HCT116 (cell line): Measurements from ENCODE around the gene PRR16. TPM values are rescaled to one million over a fixed set of nuclear protein-coding genes. Genes with fewer than 3 reads are reported as not detected.
A peak's percentile ranks its signal among the peaks of the same experiment; 100 is the strongest.

Experiments
- ATAC-seq: fragments of 200-7000 bp; cut with Tn5 transposase; 2 replicates; pipeline ENCODE4 v1.9.1; 2020; ENCODE audit warnings: mild to moderate bottlenecking, moderate library complexity
- BruUV-seq: library from RNA; stranded (reverse); fragments of 400-500 nt; replicated peaks from 2 replicates; lab custom pipeline; 2021; lab: Mats Ljungman, UMichigan
- CTCF ChIA-PET: fragments of 300-600 bp; sonication (Branson Sonifier 250); formaldehyde crosslinking; loops from one replicate; lab custom pipeline; 2021; ENCODE audit warnings: antibody characterized with exemption; lab: Charles Lee
- POLR2A ChIA-PET: fragments of 300-600, 350-600 bp; sonication (Branson Sonifier 250); formaldehyde crosslinking; loops from one replicate; lab custom pipeline; 2021; ENCODE audit warnings: antibody characterized with exemption; lab: Charles Lee
- RAD21 ChIA-PET, 2 experiments: fragments of 300-600 bp; sonication (Branson Sonifier 250); formaldehyde crosslinking; loops; one replicate each; lab custom pipeline; 2023; ENCODE audit warnings: low total read pairs in 2 of 2; ENCODE audit not compliant: uncharacterized antibody in 2 of 2, unreplicated experiment in 2 of 2, low non-redundant PET in 1 of 2; lab: Charles Lee
- DNase-seq: peaks from one replicate; pipeline ENCODE4 v3.0.0-alpha.2; 2010; ENCODE audit warnings: low read depth, low spot score
- H2AFZ ChIP-seq: fragments of 200-600 bp; shearing (Covaris generic), sonication (generic); 2 replicates; pipeline ENCODE4 v1.6.1; 2017; ENCODE audit warnings: low read depth, mixed run types, mixed read lengths, antibody characterized with exemption, low read length; ENCODE audit not compliant: poor library complexity, severe bottlenecking
- H3K27ac ChIP-seq: 2 replicates; pipeline ENCODE4 v1.5.1; 2012; ENCODE audit warnings: low read depth, low read length
- H3K27me3 ChIP-seq: fragments of 200-600 bp; sonication (generic); 2 replicates; pipeline ENCODE4 v1.6.1; 2016; ENCODE audit warnings: mixed run types, low read length, mixed read lengths; ENCODE audit not compliant: insufficient read depth
- H3K36me3 ChIP-seq, 2 experiments: fragments of 200-500 bp in 1 of 2; fragments of 200-600 bp in 1 of 2; sonication (Bioruptor generic) in 1 of 2; sonication (generic) in 1 of 2; 2 replicates each; pipeline versions ENCODE4 v1.5.1 to v1.6.1; 2014 to 2016; ENCODE audit warnings: low read length in 2 of 2, inconsistent platforms in 1 of 2, mixed read lengths in 1 of 2, mixed run types in 1 of 2; ENCODE audit not compliant: insufficient read depth in 2 of 2, control insufficient read depth in 1 of 2
- H3K4me1 ChIP-seq, 2 experiments: fragments of 200-600 bp in 1 of 2; sonication (generic) in 1 of 2; 2 replicates each; pipeline versions ENCODE4 v1.5.1 to v1.6.1; 2012 to 2017; ENCODE audit warnings: low read length in 2 of 2, inconsistent platforms in 1 of 2, mild to moderate bottlenecking in 1 of 2, mixed read lengths in 1 of 2, mixed run types in 1 of 2, moderate library complexity in 1 of 2; ENCODE audit not compliant: insufficient read depth in 2 of 2, control insufficient read depth in 1 of 2
- H3K4me2 ChIP-seq: fragments of 200-600 bp; sonication (generic); 2 replicates; pipeline ENCODE4 v1.6.1; 2017; ENCODE audit warnings: mixed run types, low read length, mixed read lengths
- H3K4me3 ChIP-seq, 2 experiments: fragments of 200-600 bp in 1 of 2; sonication (generic) in 1 of 2; replicated peaks in 1 of 2; 2 replicates each; pipeline ENCODE4 v1.5.1; 2011 to 2016; ENCODE audit warnings: low read length in 2 of 2, control low read depth in 1 of 2, low read depth in 1 of 2, mild to moderate bottlenecking in 1 of 2, mixed read lengths in 1 of 2, mixed run types in 1 of 2
- H3K79me2 ChIP-seq: fragments of 200-600 bp; sonication (generic); 2 replicates; pipeline ENCODE4 v1.6.1; 2017; ENCODE audit warnings: mild to moderate bottlenecking, mixed run types, low read length, moderate library complexity, mixed read lengths; ENCODE audit not compliant: insufficient read depth
- H3K9ac ChIP-seq: fragments of 200-600 bp; sonication (generic); 2 replicates; pipeline ENCODE4 v1.6.1; 2016; ENCODE audit warnings: low read length, mixed read lengths
- H3K9me2 ChIP-seq: fragments of 200-600 bp; sonication (generic), shearing (Covaris generic); 2 replicates; pipeline ENCODE4 v1.6.1; 2017; ENCODE audit warnings: mixed run types, mild to moderate bottlenecking, moderate library complexity; ENCODE audit not compliant: insufficient read depth
- H3K9me3 ChIP-seq, 2 experiments: fragments of 200-500 bp in 1 of 2; fragments of 200-600 bp in 1 of 2; sonication (Bioruptor generic) in 1 of 2; sonication (generic) in 1 of 2; 2 replicates each; pipeline ENCODE4 v1.6.1; 2014 to 2017; ENCODE audit warnings: low read length in 2 of 2, mixed read lengths in 2 of 2, inconsistent platforms in 1 of 2, low read depth in 1 of 2, mild to moderate bottlenecking in 1 of 2, mixed run types in 1 of 2, moderate library complexity in 1 of 2; ENCODE audit not compliant: control insufficient read depth in 1 of 2, insufficient read depth in 1 of 2
- H4K20me1 ChIP-seq: fragments of 200-600 bp; sonication (generic), shearing (Covaris generic); 2 replicates; pipeline ENCODE4 v1.6.1; 2017; ENCODE audit warnings: mixed run types, mild to moderate bottlenecking, moderate library complexity; ENCODE audit not compliant: insufficient read depth
- CBX3 ChIP-seq: IDR thresholded peaks from 2 replicates; pipeline ENCODE4 v1.6.1; 2012; ENCODE audit warnings: low read depth
- CTCF ChIP-seq, 3 experiments: fragments of 200-600 bp in 1 of 3; sonication (generic) in 1 of 3; IDR thresholded peaks in 2 of 3; conservative IDR thresholded peaks in 1 of 3; 2 replicates each; pipeline ENCODE4 v1.5.1; 2012 to 2017; ENCODE audit warnings: low read depth in 2 of 3, low read length in 2 of 3, antibody characterized with exemption in 1 of 3, borderline replicate concordance in 1 of 3, control low read depth in 1 of 3, mild to moderate bottlenecking in 1 of 3, mixed read lengths in 1 of 3, mixed run types in 1 of 3, moderate library complexity in 1 of 3; ENCODE audit not compliant: insufficient read depth in 1 of 3
- EGR1 ChIP-seq: IDR thresholded peaks from 2 replicates; pipeline ENCODE4 v1.6.1; 2012; ENCODE audit warnings: low read depth
- ELF1 ChIP-seq: IDR thresholded peaks from 2 replicates; pipeline ENCODE4 v1.6.1; 2012; ENCODE audit warnings: low read depth, borderline replicate concordance
- EZH2 ChIP-seq: fragments of 200-600 bp; sonication (generic); IDR thresholded peaks from 2 replicates; pipeline ENCODE4 v1.6.1; 2017; ENCODE audit warnings: antibody characterized with exemption, mixed run types
- JUND ChIP-seq: IDR thresholded peaks from 2 replicates; pipeline ENCODE4 v1.6.1; 2012
- POLR2AphosphoS5 ChIP-seq: IDR thresholded peaks from 2 replicates; pipeline ENCODE4 v1.6.1; 2011; ENCODE audit warnings: mild to moderate bottlenecking, low read depth, low read length, moderate library complexity
- RAD21 ChIP-seq: IDR thresholded peaks from 2 replicates; pipeline ENCODE4 v1.6.1; 2012; ENCODE audit warnings: low read depth, mild to moderate bottlenecking
- SRF ChIP-seq: IDR thresholded peaks from 2 replicates; pipeline ENCODE4 v1.6.1; 2012; ENCODE audit warnings: low read depth
- YY1 ChIP-seq: IDR thresholded peaks from 2 replicates; pipeline ENCODE4 v1.6.1; 2011; ENCODE audit warnings: low read length, low read depth, moderate library complexity, mild to moderate bottlenecking; ENCODE audit not compliant: insufficient replicate concordance; ENCODE audit errors: extremely low read depth
- intact Hi-C: fragments of 100-400 bp; cut with micrococcal nuclease; formaldehyde crosslinking; loops from 2 replicates; pipeline ENCODE4 v1.10.0; 2022
- total RNA-seq: library from RNA; stranded (reverse); gene quantifications from one replicate; pipeline ENCODE4 v1.2.1, GENCODE V29; 2021; ENCODE audit not compliant: unreplicated experiment
- TF ChIP-seq, protein P1 (sequence below): IDR thresholded peaks from 2 replicates; pipeline ENCODE4 v1.6.1; 2011; ENCODE audit warnings: mild to moderate bottlenecking, low read length, moderate library complexity; ENCODE audit not compliant: insufficient replicate concordance; ENCODE audit errors: extremely low read depth

Gene PRR16
- total RNA-seq, 1 experiment from 2014 or later = 0.42 TPM

DNA sequence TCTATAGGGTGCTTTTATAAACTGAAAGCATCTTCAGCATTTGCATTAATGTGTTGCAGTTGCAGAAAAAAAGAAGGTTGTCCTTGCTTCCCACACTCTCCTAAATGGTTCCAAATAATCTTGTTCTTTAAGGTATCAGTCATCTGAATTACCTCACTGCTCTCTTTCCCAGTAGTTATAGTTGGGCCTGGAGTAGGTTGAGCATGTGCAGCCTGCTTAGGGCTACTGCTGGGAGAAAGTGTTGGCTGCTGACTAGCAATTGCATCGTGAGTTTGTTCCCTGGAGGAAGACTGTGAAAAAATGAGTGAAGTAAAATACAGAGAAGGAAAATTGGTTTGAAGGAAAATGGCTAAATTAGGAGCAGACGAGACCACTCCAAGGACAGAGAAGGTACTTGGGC is 74.5 kb downstream of the PRR16 start:
- Histone ChIP-seq H3K4me3 (no peak overlapping the region), H3K79me2 (no peaks in the 10 kb centered on the region), H3K36me3 (no peaks in the 10 kb centered on the region), H3K9me3 (no peaks in the 10 kb centered on the region), H3K9ac (no peak overlapping the region), H3K27me3 (no peaks in the 10 kb centered on the region), H2AFZ (peak overlapping the region; percentile 2), H3K4me2 (no peak overlapping the region), H3K27ac (no peak overlapping the region), H4K20me1 (no peaks in the 10 kb centered on the region), H3K4me1 (peaks cover 0 to 6% of the 10 kb centered on the region in 2 experiments; a peak in 2 of 4 replicates), H3K9me2 (no peaks in the 10 kb centered on the region)
- ChIA-PET POLR2A (no interaction called here), RAD21 (no interaction called here), CTCF (no interaction called here)
- ATAC-seq (no peak), DNase-seq (no peak)
- TF ChIP-seq JUND (no peak), EZH2 (no peak), ELF1 (no peak), POLR2AphosphoS5 (no peak), CTCF (IDR thresholded peaks at IDR 0.05 in 2 of 3, conservative IDR thresholded peaks at IDR 0.05 in 1 of 3; ENCODE audit: borderline replicate concordance in 1 of 3, insufficient read depth in 1 of 3, low read depth in 2 of 3, low read length in 2 of 3) (no peak), EGR1 (no peak), RAD21 (no peak), CBX3 (no peak), YY1 (no peak), SRF (no peak)
- TF ChIP-seq, protein P1, sequence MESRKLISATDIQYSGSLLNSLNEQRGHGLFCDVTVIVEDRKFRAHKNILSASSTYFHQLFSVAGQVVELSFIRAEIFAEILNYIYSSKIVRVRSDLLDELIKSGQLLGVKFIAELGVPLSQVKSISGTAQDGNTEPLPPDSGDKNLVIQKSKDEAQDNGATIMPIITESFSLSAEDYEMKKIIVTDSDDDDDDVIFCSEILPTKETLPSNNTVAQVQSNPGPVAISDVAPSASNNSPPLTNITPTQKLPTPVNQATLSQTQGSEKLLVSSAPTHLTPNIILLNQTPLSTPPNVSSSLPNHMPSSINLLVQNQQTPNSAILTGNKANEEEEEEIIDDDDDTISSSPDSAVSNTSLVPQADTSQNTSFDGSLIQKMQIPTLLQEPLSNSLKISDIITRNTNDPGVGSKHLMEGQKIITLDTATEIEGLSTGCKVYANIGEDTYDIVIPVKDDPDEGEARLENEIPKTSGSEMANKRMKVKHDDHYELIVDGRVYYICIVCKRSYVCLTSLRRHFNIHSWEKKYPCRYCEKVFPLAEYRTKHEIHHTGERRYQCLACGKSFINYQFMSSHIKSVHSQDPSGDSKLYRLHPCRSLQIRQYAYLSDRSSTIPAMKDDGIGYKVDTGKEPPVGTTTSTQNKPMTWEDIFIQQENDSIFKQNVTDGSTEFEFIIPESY = no peak
- intact Hi-C loops = no loop called here
- no TSS peak for BruUV-seq
